ENCODE results near the gene LCA5L. TPM values are rescaled to one million over a fixed set of nuclear protein-coding genes. Genes with fewer than 3 reads are reported as not detected.
"Not testable (repeated sequence)": the region's sequence is repeated elsewhere in the genome, so short reads cannot be mapped to it uniquely, and the experiment has no call there.

Gene LCA5L
- polyA plus RNA-seq, 10 donors = 0.41 to 3.3 (median 0.95) TPM

GRCh38 chr21:39452207-39452969 lies 6.8 kb upstream of the LCA5L start:
- peak; percentile 57 to 75 (median 74) for DNase-seq

DNA sequence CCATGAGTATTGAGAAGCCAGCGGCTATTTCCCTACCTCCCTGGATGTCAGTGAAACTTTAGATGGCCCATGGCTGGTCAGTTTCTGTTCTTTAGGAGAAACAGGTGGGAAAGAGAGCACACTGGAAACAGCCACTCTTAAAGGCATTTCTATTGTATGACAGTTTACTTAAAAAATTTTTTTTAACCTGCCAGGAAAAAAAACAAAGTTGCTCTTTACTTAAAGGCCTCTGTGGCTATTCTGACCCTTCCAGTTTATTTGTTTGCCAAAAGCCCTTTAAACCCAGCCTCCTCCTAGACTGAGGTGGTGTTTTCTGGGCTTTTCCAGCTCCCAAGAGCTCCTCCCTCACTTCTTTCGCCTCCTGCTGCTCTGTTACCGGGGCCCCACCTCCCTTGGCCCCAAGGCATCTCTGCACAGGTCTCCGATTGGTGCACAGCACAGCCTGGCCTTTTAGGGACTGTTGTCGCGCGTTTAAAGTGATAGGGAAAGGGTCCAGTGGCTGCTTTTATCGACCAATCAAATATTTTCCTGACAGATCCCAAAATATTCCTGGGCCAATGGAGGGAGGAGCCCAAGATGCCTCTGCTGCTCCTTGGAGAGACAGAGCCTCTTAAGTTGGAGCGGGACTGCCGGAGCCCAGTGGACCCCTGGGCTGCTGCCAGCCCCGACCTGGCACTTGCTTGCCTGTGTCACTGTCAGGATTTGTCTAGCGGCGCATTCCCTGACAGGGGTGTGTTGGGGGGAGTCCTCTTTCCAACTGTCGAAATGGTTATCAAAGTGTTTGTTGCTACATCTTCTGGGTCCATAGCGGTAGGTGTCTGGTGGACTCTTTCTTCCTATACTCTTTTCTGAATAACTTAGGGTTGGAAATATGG lies 6.0 kb upstream of the LCA5L start, which contains the start of gene SH3BGR:
Gene SH3BGR, plus strand, starts transcription at position 639 of the 875 bp plus-strand sequence. Its CDS starts 127 bp downstream, at position 766.
- peak; percentile 56 to 79 (median 67) for DNase-seq

GRCh38 chr21:39447264-39447663 lies 1.7 kb upstream of the LCA5L start:
- DNase-seq = no peak

DNA sequence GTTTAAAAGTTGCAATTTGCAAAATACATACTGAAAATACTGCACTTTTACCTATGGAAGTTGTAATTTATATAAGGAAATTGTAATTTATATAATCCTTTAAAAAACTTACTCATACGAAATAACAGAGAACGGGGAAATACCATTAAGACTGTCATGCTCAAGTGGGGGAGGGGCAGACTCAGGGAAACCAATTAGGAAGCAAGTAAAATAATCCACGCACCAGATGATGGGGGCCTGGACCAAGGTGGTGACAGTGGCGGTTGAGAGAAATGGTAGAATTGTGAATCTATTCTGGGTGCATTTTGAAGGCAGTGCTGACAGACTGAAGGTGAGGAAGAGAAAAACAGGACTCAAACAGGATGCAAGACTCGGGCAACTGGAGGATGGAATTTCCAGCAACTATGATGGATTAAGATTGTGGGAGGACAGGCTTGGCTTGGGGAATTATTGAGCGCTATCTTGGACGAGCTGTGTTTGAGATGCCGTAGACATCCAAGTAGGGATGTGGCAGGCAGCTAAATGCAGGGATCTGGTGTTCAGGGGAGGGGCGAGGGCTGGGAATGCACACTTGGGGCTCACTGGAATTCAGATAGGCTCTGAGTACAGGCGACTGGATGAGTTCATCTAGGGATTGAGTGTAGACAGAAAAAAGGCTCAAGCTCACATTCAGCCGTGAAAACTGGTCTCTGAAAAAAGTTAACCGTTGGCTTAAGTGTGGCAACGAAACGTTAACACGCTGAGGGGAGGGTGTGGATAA lies 977 bp downstream of the LCA5L start:
- DNase-seq = peak in 2 of 3 donors; percentile 49 to 73

- DNase-seq = peak in 1 of 3 donors; percentile 31
Measured at GRCh38 chr21:39441502-39442475, 3.8 kb downstream of the LCA5L start.

DNA sequence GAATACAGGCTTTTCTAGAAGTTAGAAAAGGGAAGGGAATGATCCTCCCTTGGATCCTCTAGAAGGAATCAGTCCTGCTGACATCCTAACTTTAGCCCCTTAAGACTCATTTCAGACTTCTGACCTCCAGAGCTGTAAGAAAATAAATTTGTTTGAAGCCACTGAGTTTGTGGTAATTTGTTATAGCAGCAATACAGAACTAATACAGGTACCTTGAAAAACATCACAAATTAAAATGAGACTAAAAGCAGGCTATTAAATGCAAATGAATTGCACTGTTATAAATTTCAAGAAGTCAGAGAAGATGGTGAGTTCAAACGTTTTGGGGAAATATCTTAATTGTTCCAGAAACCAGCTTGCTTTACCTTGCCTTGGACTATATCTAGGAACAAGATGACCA lies 6.3 kb downstream of the LCA5L start:
- DNase-seq = no peak

- no peak for DNase-seq
Measured at GRCh38 chr21:39434950-39435349, 10.6 kb downstream of the LCA5L start.

- no peak for DNase-seq
Measured at GRCh38 chr21:39430954-39431353, 14.6 kb downstream of the LCA5L start.

DNA sequence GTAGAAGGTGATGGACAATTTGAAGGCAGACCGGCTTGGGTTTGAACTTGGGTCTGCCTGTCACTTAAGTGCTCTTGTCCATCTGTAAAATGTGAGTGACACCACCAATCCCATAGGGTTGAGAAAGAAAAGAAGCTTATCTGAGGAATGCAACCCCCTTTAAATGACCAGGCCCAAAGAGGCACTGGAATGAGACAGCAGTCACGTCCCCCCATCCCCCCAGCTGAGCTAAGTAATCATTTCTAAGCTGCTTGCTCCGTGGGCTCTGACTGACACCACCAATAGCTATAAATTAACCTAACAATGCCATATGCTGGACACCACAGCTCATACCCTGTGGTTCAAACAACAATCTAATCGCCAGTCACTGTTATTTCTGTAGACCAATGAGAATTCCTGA lies 15.1 kb downstream of the LCA5L start:
- no peak for DNase-seq

- no peak for DNase-seq
Measured at GRCh38 chr21:39430016-39430415, 15.6 kb downstream of the LCA5L start.

DNA sequence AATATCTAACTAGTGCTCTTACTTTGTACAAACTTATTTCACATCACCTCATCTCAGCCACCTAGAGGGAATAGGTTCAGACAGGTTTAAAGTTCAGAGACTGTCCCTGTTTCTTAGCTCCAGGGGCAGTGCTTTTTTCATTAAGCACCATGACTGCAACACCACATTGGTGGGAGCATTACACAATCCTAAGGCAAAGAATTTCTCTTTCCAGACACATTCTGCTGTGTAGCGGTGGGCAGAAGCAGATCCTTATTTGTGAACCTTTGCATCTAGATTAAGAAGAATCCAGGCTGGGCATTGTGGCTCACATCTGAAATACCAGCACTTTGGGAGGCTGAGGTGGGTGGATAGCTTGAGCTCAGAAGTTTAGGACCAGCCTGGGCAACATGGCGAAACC lies 16.1 kb downstream of the LCA5L start:
- no peak for DNase-seq

DNA sequence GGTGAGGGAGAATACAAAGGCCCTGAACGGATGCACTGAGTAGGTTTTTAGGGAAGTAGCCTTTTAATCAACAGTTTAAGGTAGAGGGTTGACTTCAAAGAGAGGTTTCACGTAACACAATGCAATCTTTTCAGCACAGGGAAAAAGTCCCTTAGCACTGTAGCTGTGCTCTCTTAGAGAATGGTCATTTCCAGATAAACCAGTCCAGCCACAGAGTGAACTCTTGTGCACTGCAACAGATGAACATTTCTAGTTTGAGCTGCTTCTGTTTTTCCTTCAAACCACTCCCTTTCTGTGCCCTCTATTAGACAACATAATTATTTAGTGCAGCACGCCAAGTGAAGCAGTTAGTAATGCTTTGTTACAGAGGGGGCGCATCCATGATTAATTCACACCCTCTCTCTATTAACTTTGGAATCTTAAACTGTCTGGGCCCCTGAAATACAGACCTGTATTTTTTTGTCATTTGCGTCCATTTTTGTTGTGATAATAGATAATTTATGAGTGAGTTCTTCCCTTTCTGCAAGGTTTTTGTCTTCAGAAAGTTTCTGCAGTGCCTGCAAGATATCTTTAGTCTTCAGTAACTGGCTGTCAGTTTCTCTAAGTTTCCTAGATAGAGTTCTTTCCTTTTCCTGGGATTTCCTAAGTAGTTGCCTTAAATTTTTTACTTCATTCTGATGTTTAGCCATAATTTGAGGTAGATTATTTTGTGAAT lies 22.9 kb downstream of the LCA5L start:
- no peak for DNase-seq

DNA sequence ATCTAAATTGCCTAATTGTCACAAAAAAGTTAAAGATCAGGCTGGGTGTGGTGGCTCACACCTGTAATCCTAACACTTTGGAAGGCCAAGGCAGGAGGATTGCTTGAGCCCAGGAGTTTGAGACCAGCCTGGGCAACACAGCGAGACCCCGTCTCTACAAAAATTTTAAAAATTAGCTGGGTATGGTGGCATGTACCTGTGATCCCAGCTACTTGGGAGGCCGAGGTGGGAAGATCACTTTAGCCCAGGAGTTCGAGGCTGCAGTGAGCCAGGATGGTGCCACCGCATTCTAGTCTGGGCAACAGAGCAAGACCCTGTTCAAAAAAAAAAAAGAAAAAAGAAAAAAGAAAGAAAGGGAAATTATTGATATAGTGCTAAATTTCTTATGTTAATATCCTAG lies 26.4 kb downstream of the LCA5L start:
- DNase-seq = not testable (repeated sequence)

DNA sequence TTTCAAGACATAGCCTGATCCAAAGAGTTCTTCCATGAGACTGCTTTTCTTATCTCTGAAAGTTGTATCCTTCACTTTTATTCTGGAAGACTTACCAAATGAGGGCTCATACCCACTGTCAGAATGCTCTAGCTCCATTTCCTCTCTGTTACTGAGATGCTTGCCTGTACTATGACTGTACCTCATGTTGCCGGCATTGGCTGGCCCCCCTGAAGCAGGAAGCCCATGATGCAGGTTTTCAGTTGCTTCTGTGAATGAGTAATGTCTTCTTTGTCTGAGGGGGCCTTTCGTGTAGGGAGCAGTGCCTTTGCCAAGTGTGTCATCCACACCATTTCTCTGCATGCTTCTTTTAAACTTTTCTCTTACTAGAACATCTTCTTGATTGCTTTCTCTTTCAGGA lies 39.5 kb downstream of the LCA5L start:
- no peak for DNase-seq

DNA sequence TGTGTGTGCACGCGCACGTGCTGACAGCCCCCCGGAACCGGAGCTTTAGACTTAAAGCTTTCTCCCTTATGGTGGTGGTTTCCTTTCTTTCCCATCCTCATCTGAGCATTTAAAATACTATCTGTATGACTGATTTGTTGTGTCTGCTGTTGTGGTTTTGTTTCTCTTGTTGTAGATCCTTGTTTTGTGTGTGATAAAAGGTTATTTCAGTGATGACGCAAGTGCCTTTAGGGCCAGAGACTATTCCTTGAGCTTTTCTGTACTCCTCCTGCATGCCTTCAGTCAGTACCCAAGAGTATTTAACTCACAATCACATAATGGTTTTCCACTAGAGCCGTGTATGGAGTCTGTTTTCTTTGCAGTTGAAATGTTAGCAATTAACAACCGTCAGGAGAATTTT lies 45.4 kb downstream of the LCA5L start:
- no peak for DNase-seq

DNA sequence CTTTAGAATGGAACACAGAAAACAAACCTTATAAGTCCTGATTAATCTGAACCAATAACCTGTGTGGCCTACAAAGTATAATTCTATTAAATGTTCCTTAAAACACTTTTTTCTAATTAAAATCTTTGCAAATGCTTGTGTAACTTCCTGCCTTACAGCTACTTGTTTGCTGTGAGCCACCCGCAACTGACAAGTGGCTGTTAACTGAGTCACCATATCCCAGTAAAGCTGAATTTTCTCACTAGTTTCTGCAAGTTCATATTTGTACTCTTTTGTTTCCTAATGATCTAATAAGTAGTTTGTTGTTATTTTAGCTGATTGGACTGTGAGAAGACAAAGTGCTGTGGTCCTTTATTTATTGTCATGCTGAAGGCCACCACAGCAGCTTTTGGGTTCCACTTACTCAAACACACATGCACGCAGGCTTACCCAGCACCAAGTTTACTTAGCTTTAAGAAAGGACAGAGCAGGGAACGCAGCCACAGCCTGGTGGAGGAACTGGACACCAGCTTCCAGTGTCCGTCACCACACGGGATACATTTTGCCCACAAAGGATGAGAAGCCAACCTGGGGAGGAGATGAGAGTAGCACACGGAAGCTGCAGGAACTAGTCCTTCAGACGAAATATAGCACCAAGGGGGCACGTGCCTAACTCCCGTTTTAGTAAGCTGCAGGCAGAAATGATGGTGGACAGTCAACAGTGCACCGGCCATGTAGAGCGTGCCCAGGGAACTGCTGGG lies 47.8 kb downstream of the LCA5L start:
- DNase-seq = no peak

DNA sequence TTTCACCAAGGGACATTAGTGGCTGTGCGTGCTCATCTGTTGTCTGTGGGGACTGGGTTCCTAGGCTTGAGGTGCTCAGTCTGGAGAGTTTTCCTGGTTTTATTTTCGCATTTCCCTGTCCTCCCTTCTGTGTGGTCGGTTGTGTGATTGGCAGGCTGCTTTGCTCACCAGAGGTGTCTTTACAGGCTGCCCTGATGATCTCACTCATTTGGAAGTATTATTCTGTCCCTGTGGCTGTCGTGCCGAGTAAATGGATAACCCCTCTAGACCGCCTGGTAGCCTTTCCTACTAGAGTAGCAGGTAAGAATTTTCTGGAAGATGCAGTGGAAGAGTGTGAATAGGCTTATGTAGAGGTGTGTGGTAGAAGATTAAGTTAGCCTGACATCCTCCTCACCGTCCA lies 52.6 kb downstream of the LCA5L start:
- DNase-seq = no peak

DNA sequence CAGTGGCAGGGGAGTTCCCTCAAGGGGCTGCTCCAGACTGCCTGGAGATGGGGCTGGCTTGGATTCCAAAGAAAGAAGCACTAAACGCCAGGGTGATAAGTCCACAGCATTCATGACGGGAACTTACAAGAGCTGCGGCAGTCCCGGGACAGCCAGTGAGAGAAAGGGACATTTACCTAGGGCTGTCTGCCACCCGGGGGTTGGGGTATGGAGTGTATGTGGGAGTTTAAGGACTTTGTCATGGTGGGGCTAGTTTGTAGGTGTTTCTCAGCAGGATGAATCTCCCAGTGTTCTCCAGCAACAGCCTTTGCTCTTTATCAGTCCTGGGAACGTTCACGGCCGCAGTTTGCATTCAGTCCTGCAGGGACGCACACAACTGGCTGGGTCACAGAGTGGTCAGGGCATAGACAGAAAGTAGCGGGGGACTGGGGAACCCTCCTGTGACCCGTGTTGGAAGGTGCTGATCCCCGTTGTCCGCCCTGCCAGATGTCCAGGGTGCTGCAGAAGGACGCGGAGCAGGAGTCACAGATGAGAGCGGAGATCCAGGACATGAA lies 55.3 kb downstream of the LCA5L start:
- DNase-seq = no peak

DNA sequence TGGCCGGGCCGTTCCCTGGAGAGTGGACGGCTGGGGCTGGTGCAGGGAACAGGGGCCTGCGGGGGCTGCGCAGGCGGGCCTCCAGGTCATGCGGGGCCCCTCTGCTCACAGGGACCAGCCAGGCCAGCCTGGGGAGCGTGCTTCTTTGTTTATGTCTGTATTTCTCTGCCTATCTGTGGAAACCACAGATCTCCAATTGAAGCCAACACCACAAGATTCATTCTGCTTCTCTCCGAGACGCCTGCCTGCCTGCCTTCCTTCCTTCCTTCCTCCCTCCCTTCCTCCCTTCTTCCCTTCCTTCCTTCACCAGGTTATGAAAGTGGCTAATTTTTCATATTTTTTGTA lies 56.8 kb downstream of the LCA5L start:
- DNase-seq = no peak
